Chondrocyte (in vitro differentiated cells): ENCODE results near the gene PARN. TPM values are rescaled to one million over a fixed set of nuclear protein-coding genes. Genes with fewer than 3 reads are reported as not detected.

Experiments
- DNase-seq: peaks from one replicate; pipeline ENCODE4 v3.0.0; 2021; ENCODE audit warnings: mixed read lengths, low spot score
- H3K27ac Mint-ChIP-seq: one replicate; pipeline ENCODE4 v1.8.0; 2021; ENCODE audit warnings: mild to moderate bottlenecking, moderate library complexity, mixed read lengths; ENCODE audit not compliant: unreplicated experiment
- H3K27me3 Mint-ChIP-seq: 2 replicates; pipeline ENCODE4 v1.8.0; 2021; ENCODE audit warnings: low read depth, mixed read lengths
- H3K36me3 Mint-ChIP-seq: 2 replicates; pipeline ENCODE4 v1.8.0; 2021; ENCODE audit warnings: low read depth, mixed read lengths
- H3K4me1 Mint-ChIP-seq: 2 replicates; pipeline ENCODE4 v1.8.0; 2021; ENCODE audit warnings: low read depth, mild to moderate bottlenecking, mixed read lengths
- H3K4me3 Mint-ChIP-seq: one replicate; pipeline ENCODE4 v1.8.0; 2021; ENCODE audit warnings: mild to moderate bottlenecking, moderate library complexity, mixed read lengths; ENCODE audit not compliant: unreplicated experiment
- H3K9me3 Mint-ChIP-seq: 2 replicates; pipeline ENCODE4 v1.8.0; 2021; ENCODE audit warnings: low read depth, mixed read lengths
- total RNA-seq: library from RNA; stranded (reverse); gene quantifications from 3 replicates; pipeline ENCODE4 v1.2.1, GENCODE V29; 2021
- TF ChIP-seq, protein P1 (sequence below): fragments of 200-600 bp; sonication (generic); IDR thresholded peaks from 2 replicates; pipeline ENCODE4 v1.5.0; 2021; ENCODE audit warnings: antibody characterized with exemption, mild to moderate bottlenecking, moderate library complexity

PARN gene
- total RNA-seq, 1 donor from 2014 or later = 24.1 TPM

- H3K4me3 Mint-ChIP-seq = no peak overlapping the region
- peaks cover 10% of the 10 kb centered on the region for H3K36me3 Mint-ChIP-seq
- no peaks in the 10 kb centered on the region for H3K27me3 Mint-ChIP-seq
- peak overlapping the region; percentile 90 for H3K27ac Mint-ChIP-seq
- TF ChIP-seq, protein P1, sequence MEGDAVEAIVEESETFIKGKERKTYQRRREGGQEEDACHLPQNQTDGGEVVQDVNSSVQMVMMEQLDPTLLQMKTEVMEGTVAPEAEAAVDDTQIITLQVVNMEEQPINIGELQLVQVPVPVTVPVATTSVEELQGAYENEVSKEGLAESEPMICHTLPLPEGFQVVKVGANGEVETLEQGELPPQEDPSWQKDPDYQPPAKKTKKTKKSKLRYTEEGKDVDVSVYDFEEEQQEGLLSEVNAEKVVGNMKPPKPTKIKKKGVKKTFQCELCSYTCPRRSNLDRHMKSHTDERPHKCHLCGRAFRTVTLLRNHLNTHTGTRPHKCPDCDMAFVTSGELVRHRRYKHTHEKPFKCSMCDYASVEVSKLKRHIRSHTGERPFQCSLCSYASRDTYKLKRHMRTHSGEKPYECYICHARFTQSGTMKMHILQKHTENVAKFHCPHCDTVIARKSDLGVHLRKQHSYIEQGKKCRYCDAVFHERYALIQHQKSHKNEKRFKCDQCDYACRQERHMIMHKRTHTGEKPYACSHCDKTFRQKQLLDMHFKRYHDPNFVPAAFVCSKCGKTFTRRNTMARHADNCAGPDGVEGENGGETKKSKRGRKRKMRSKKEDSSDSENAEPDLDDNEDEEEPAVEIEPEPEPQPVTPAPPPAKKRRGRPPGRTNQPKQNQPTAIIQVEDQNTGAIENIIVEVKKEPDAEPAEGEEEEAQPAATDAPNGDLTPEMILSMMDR = no peak
- no peak for DNase-seq
- peaks cover 41% of the 10 kb centered on the region for H3K4me1 Mint-ChIP-seq
- H3K9me3 Mint-ChIP-seq = no peaks in the 10 kb centered on the region
Observed at GRCh38 chr16:14485811-14486519, 144.1 kb downstream of the PARN start.

DNA sequence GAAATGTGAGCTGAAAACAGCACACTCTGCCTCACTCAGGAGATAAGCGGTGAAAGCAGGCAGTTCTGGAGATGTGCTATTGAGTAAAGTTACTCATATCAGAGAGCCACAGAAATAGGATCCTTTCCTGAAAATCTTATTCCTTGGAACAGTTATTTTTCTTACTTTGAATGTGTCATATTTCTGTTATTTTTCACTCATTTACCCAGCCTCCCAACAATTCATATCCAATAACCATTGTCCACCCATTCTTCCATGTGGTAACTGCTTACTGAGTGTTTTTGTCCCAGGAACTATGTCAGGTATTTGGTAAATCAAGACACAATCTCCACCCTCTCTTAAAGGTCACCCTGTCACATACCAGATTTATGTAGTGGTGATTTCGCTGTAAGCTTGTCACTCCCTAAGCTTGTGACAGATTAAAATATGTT, 144.9 kb downstream of the PARN start:
- H3K27me3 Mint-ChIP-seq = no peaks in the 10 kb centered on the region

GRCh38 chr16:14483819-14484385, 146.2 kb downstream of the PARN start:
- no peak overlapping the region for H3K27ac Mint-ChIP-seq
- peaks cover 21% of the 10 kb centered on the region for H3K36me3 Mint-ChIP-seq
- no peaks in the 10 kb centered on the region for H3K27me3 Mint-ChIP-seq
- TF ChIP-seq, protein P1 = no peak
- H3K4me3 Mint-ChIP-seq = no peak overlapping the region
- DNase-seq = no peak
- H3K4me1 Mint-ChIP-seq = peaks cover 37% of the 10 kb centered on the region
- no peaks in the 10 kb centered on the region for H3K9me3 Mint-ChIP-seq

More for the DNA sequence above, 144.9 kb downstream of the PARN start:
- no peak overlapping the region for H3K4me3 Mint-ChIP-seq
- no peak for DNase-seq
- peaks cover 15% of the 10 kb centered on the region for H3K36me3 Mint-ChIP-seq
- peaks cover 41% of the 10 kb centered on the region for H3K4me1 Mint-ChIP-seq
- H3K27ac Mint-ChIP-seq = peak overlapping the region; percentile 69
- TF ChIP-seq, protein P1 = peak; percentile 21
- H3K9me3 Mint-ChIP-seq = no peaks in the 10 kb centered on the region

DNA sequence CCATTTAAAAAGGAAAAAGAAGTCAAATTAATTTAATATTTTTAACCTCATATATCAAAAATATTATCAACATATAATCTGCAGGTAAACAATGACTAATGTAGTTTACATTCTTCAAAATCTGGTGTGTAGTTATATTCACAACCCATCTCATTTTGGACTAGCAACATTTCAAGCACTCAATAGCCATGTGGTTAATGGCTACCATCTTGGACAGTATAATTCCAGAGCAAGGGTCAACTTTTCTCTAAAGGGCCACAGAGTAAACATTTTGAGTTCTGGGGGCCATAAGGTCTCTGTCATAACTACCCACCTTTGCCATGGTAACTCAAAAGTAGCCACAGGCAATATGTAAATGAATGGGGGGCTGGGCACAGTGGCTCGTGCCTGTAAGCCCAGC, 153.9 kb downstream of the PARN start:
- TF ChIP-seq, protein P1 = no peak
- H3K27ac Mint-ChIP-seq = no peak overlapping the region
- H3K36me3 Mint-ChIP-seq = peaks cover 16% of the 10 kb centered on the region
- H3K27me3 Mint-ChIP-seq = no peaks in the 10 kb centered on the region
- H3K9me3 Mint-ChIP-seq = peaks cover 4% of the 10 kb centered on the region
- peaks cover 7% of the 10 kb centered on the region for H3K4me1 Mint-ChIP-seq
- no peak for DNase-seq
- H3K4me3 Mint-ChIP-seq = no peak overlapping the region

- H3K9me3 Mint-ChIP-seq = peaks cover 4% of the 10 kb centered on the region
- no peak for DNase-seq
- H3K27ac Mint-ChIP-seq = no peak overlapping the region
- no peaks in the 10 kb centered on the region for H3K27me3 Mint-ChIP-seq
- TF ChIP-seq, protein P1 = no peak
- peaks cover 12% of the 10 kb centered on the region for H3K36me3 Mint-ChIP-seq
- H3K4me1 Mint-ChIP-seq = peaks cover 7% of the 10 kb centered on the region
- no peak overlapping the region for H3K4me3 Mint-ChIP-seq
Observed at GRCh38 chr16:14475370-14476139, 154.5 kb downstream of the PARN start.
